Measurements from ENCODE around the gene GRIA4.

The GRIA4 gene

GRCh38 chr11:105953886-105954285 lies 344.0 kb downstream of the GRIA4 start:
- Histone ChIP-seq H3K27me3 (ENCODE audit: insufficient read depth, low read length, poor library complexity, severe bottlenecking) (no peaks in the 10 kb centered on the region), H3K4me3 (ENCODE audit: low read length, poor library complexity, severe bottlenecking) (no peak overlapping the region), H3F3A (ENCODE audit: low read depth) (no peaks in the 10 kb centered on the region), H3K9ac (ENCODE audit: low read depth, low read length, poor library complexity, severe bottlenecking) (no peak overlapping the region), H3K79me2 (ENCODE audit: insufficient read depth, low read length) (no peaks in the 10 kb centered on the region), H3K4me2 (ENCODE audit: low read depth, low read length, poor library complexity, severe bottlenecking) (no peak overlapping the region), H3K9me2 (replicated peaks; ENCODE audit: low read depth, low read length) (no peaks in the 10 kb centered on the region), H2AFZ (ENCODE audit: low read length) (no peak overlapping the region), H4K20me1 (ENCODE audit: insufficient read depth, low read length, poor library complexity, severe bottlenecking) (no peaks in the 10 kb centered on the region), H3K9me3 (ENCODE audit: insufficient read depth, low read depth, low read length) (no peaks in the 10 kb centered on the region), H3K36me3 (ENCODE audit: insufficient read depth, low read length) (no peaks in the 10 kb centered on the region), H3K4me1 (ENCODE audit: insufficient read depth, low read length, poor library complexity, severe bottlenecking) (no peaks in the 10 kb centered on the region)
- TF ChIP-seq CTCF (conservative IDR thresholded peaks at IDR 0.05; ENCODE audit: low read length) (no peak), EZH2phosphoT487 (IDR thresholded peaks at IDR 0.05; ENCODE audit: borderline replicate concordance) (no peak)

- no peaks in the 10 kb centered on the region for H4K20me1 ChIP-seq (ENCODE audit: insufficient read depth, low read length, poor library complexity, severe bottlenecking)
- no peaks in the 10 kb centered on the region for H3F3A ChIP-seq (ENCODE audit: low read depth)
- H3K27me3 ChIP-seq (ENCODE audit: insufficient read depth, low read length, poor library complexity, severe bottlenecking), result no peaks in the 10 kb centered on the region
- no peak overlapping the region for H3K9ac ChIP-seq (ENCODE audit: low read depth, low read length, poor library complexity, severe bottlenecking)
- no peak overlapping the region for H3K4me2 ChIP-seq (ENCODE audit: low read depth, low read length, poor library complexity, severe bottlenecking)
- H3K36me3 ChIP-seq (ENCODE audit: insufficient read depth, low read length), result no peaks in the 10 kb centered on the region
- H3K79me2 ChIP-seq (ENCODE audit: insufficient read depth, low read length), result no peaks in the 10 kb centered on the region
- no peak overlapping the region for H2AFZ ChIP-seq (ENCODE audit: low read length)
- TF ChIP-seq EZH2phosphoT487 (IDR thresholded peaks at IDR 0.05; ENCODE audit: borderline replicate concordance) (no peak), CTCF (conservative IDR thresholded peaks at IDR 0.05; ENCODE audit: low read length) (no peak)
- no peaks in the 10 kb centered on the region for H3K9me3 ChIP-seq (ENCODE audit: insufficient read depth, low read depth, low read length)
- H3K4me3 ChIP-seq (ENCODE audit: low read length, poor library complexity, severe bottlenecking), result no peak overlapping the region
- no peaks in the 10 kb centered on the region for H3K4me1 ChIP-seq (ENCODE audit: insufficient read depth, low read length, poor library complexity, severe bottlenecking)
- H3K9me2 ChIP-seq (replicated peaks; ENCODE audit: low read depth, low read length), result no peaks in the 10 kb centered on the region
These were observed 350.7 kb downstream of the GRIA4 start for GRCh38 chr11:105960252-105961245.

GRCh38 chr11:105968021-105968697 lies 358.3 kb downstream of the GRIA4 start:
- no peaks in the 10 kb centered on the region for H3K36me3 ChIP-seq (ENCODE audit: insufficient read depth, low read length)
- H3K79me2 ChIP-seq (ENCODE audit: insufficient read depth, low read length), result no peaks in the 10 kb centered on the region
- H3K27me3 ChIP-seq (ENCODE audit: insufficient read depth, low read length, poor library complexity, severe bottlenecking), result no peaks in the 10 kb centered on the region
- no peaks in the 10 kb centered on the region for H3F3A ChIP-seq (ENCODE audit: low read depth)
- H3K4me3 ChIP-seq (ENCODE audit: low read length, poor library complexity, severe bottlenecking), result no peak overlapping the region
- H2AFZ ChIP-seq (ENCODE audit: low read length), result no peak overlapping the region; the same call in 1 of the 2 replicates
- H3K9ac ChIP-seq (ENCODE audit: low read depth, low read length, poor library complexity, severe bottlenecking), result no peak overlapping the region
- H4K20me1 ChIP-seq (ENCODE audit: insufficient read depth, low read length, poor library complexity, severe bottlenecking), result no peaks in the 10 kb centered on the region
- no peaks in the 10 kb centered on the region for H3K9me3 ChIP-seq (ENCODE audit: insufficient read depth, low read depth, low read length)
- TF ChIP-seq EZH2phosphoT487 (IDR thresholded peaks at IDR 0.05; ENCODE audit: borderline replicate concordance) (no peak), CTCF (conservative IDR thresholded peaks at IDR 0.05; ENCODE audit: low read length) (no peak)
- H3K4me1 ChIP-seq (ENCODE audit: insufficient read depth, low read length, poor library complexity, severe bottlenecking), result no peaks in the 10 kb centered on the region
- no peak overlapping the region for H3K4me2 ChIP-seq (ENCODE audit: low read depth, low read length, poor library complexity, severe bottlenecking)
- H3K9me2 ChIP-seq (replicated peaks; ENCODE audit: low read depth, low read length), result no peaks in the 10 kb centered on the region

Measured in Loucy (cell line).